ENCODE data around the gene MICAL2.

MICAL2 gene

DNA sequence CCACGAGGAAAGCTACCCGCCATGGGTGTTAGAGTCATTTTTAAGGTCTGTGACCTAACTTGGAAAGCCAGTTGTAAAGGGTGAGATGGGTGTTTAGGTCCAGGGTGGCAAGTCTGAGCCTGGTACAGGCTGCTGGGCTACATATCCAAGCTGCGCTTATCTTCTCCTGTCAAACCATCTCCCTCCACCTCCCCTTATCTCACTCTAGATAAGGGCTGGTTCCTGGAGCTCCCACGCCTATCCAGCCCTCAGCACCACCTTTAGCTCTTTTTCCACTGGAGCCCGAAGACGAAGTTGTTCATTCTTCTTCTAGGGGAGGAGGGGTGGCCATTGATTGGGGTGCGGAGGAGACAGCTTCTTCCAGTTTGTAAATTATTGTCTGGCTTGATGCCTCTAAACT, 48.5 kb downstream of the MICAL2 start (continued):
- TF ChIP-seq IKZF3 (tag by site-specific recombination; IDR thresholded peaks at IDR 0.05): no peak
- no peak for TF ChIP-seq ZXDB (tag by site-specific recombination; IDR thresholded peaks at IDR 0.05)
- TF ChIP-seq, protein P1, sequence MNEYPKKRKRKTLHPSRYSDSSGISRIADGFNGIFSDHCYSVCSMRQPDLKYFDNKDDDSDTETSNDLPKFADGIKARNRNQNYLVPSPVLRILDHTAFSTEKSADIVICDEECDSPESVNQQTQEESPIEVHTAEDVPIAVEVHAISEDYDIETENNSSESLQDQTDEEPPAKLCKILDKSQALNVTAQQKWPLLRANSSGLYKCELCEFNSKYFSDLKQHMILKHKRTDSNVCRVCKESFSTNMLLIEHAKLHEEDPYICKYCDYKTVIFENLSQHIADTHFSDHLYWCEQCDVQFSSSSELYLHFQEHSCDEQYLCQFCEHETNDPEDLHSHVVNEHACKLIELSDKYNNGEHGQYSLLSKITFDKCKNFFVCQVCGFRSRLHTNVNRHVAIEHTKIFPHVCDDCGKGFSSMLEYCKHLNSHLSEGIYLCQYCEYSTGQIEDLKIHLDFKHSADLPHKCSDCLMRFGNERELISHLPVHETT (tag by site-specific recombination; IDR thresholded peaks at IDR 0.05): no peak
- no peak for TF ChIP-seq ZNF211 (tag by site-specific recombination; IDR thresholded peaks at IDR 0.05; ENCODE audit: low read depth)
- no peak for TF ChIP-seq KLF8 (tag by site-specific recombination; IDR thresholded peaks at IDR 0.05)
- TF ChIP-seq ZNF664 (tag by site-specific recombination; IDR thresholded peaks at IDR 0.05): no peak
- no peak for TF ChIP-seq ZNF621 (tag by site-specific recombination; IDR thresholded peaks at IDR 0.05)
- TF ChIP-seq WT1 (tag by site-specific recombination; IDR thresholded peaks at IDR 0.05): no peak

GRCh38 chr11:12159351-12160099, 49.1 kb downstream of the MICAL2 start:
- POLR2A ChIA-PET: no interaction called here
- H3K4me1 ChIP-seq (ENCODE audit: control insufficient read depth, insufficient read depth, low read length): no peaks in the 10 kb centered on the region

GRCh38 chr11:12160231-12160630, 49.8 kb downstream of the MICAL2 start:
- H3K4me3 ChIP-seq (ENCODE audit: low read depth, low read length): no peak overlapping the region
- H3K9me3 ChIP-seq (ENCODE audit: control insufficient read depth, insufficient read depth, low read depth, low read length): no peaks in the 10 kb centered on the region
- TF ChIP-seq ZNF558 (tag by site-specific recombination; IDR thresholded peaks at IDR 0.05): no peak
- no peak for TF ChIP-seq ZFP3 (tag by site-specific recombination; IDR thresholded peaks at IDR 0.05; ENCODE audit: low read depth)
- no peak for TF ChIP-seq SP7 (tag by site-specific recombination; IDR thresholded peaks at IDR 0.05)
- no peak for TF ChIP-seq ZNF530 (tag by site-specific recombination; IDR thresholded peaks at IDR 0.05; ENCODE audit: low read depth)
- TF ChIP-seq ZNF16 (tag by site-specific recombination; IDR thresholded peaks at IDR 0.05; ENCODE audit: low read depth): no peak
- no peak for TF ChIP-seq ZNF747 (tag by site-specific recombination; IDR thresholded peaks at IDR 0.05)
- TF ChIP-seq ZNF23 (tag by site-specific recombination; IDR thresholded peaks at IDR 0.05; ENCODE audit: borderline replicate concordance): no peak
- TF ChIP-seq ZNF114 (tag by site-specific recombination; IDR thresholded peaks at IDR 0.05): no peak
- TF ChIP-seq, protein P2, sequence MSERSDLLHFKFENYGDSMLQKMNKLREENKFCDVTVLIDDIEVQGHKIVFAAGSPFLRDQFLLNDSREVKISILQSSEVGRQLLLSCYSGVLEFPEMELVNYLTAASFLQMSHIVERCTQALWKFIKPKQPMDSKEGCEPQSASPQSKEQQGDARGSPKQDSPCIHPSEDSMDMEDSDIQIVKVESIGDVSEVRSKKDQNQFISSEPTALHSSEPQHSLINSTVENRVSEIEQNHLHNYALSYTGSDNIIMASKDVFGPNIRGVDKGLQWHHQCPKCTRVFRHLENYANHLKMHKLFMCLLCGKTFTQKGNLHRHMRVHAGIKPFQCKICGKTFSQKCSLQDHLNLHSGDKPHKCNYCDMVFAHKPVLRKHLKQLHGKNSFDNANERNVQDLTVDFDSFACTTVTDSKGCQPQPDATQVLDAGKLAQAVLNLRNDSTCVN (tag by site-specific recombination; optimal IDR thresholded peaks at IDR 0.05): no peak
- no peak for TF ChIP-seq MEIS1 (CRISPR knock-in tag; IDR thresholded peaks at IDR 0.05; ENCODE audit: borderline replicate concordance)
- TF ChIP-seq ZNF335 (tag by site-specific recombination; conservative IDR thresholded peaks at IDR 0.05): no peak
- TF ChIP-seq ZNF140 (tag by site-specific recombination; IDR thresholded peaks at IDR 0.05): no peak
- TF ChIP-seq ZNF214 (tag by site-specific recombination; IDR thresholded peaks at IDR 0.05; ENCODE audit: borderline replicate concordance): no peak
- TF ChIP-seq ZNF704 (tag by site-specific recombination; IDR thresholded peaks at IDR 0.05): no peak
- TF ChIP-seq OSR2 (tag by site-specific recombination; IDR thresholded peaks at IDR 0.05): no peak
- TF ChIP-seq HOXC10 (CRISPR knock-in tag; IDR thresholded peaks at IDR 0.05): no peak
- POLR2A ChIA-PET: no interaction called here
- no peak overlapping the region for H3K27ac ChIP-seq (ENCODE audit: extremely low read depth, low read depth, low read length)
- H3K36me3 ChIP-seq (ENCODE audit: control insufficient read depth in 2 of 2, insufficient read depth in 1 of 2, low read length in 2 of 2): peaks cover 0 to 11% of the 10 kb centered on the region in 2 experiments; a peak in 1 of 3 replicates
- H3K4me1 ChIP-seq (ENCODE audit: control insufficient read depth, insufficient read depth, low read length): no peaks in the 10 kb centered on the region
- CTCF ChIA-PET: interaction anchor here (0.6 to 1.5 kb wide), 4 partner anchors 25 to 156 kb away, joined by 3 to 4 read pairs (median 3); no protein-coding TSS in a partner anchor

More at GRCh38 chr11:12159351-12160099, 49.1 kb downstream of the MICAL2 start:
- Histone ChIP-seq H3K9me3 (ENCODE audit: control insufficient read depth, insufficient read depth, low read depth, low read length) (no peaks in the 10 kb centered on the region), H3K36me3 (ENCODE audit: control insufficient read depth in 2 of 2, insufficient read depth in 1 of 2, low read length in 2 of 2) (peaks cover 0 to 11% of the 10 kb centered on the region in 2 experiments; a peak in 1 of 3 replicates), H3K4me3 (ENCODE audit: low read depth, low read length) (no peak overlapping the region), H3K27ac (ENCODE audit: extremely low read depth, low read depth, low read length) (no peak overlapping the region)
- CTCF ChIA-PET: interaction anchor here (0.9 to 1.5 kb wide), 2 partner anchors 24 to 112 kb away, joined by 3 to 4 read pairs; no protein-coding TSS in a partner anchor
- TF ChIP-seq ZNF473 (tag by site-specific recombination; IDR thresholded peaks at IDR 0.05): no peak
- 0 out of 2 replicates have a peak, but pooled peaks have one; percentile 17 for TF ChIP-seq ZIC2 (tag by site-specific recombination; IDR thresholded peaks at IDR 0.05)
- TF ChIP-seq GLIS1 (tag by site-specific recombination; IDR thresholded peaks at IDR 0.05): peak; percentile 54
- no peak for TF ChIP-seq ZBTB6 (tag by site-specific recombination; IDR thresholded peaks at IDR 0.05)
- TF ChIP-seq ZNF664 (tag by site-specific recombination; IDR thresholded peaks at IDR 0.05): no peak
- 0 out of 2 replicates have a peak, but pooled peaks have one; percentile 14 for TF ChIP-seq ZFHX2 (tag by site-specific recombination; conservative IDR thresholded peaks at IDR 0.05)

Data from HEK293 (cell line).